PC-9 (cell line): Measurements from ENCODE around the gene CAMK2N1. TPM values are rescaled to one million over a fixed set of nuclear protein-coding genes. Genes with fewer than 3 reads are reported as not detected.

Source experiments
- BruUV-seq: library from RNA; stranded (reverse); fragments of 400-500 nt; replicated peaks from 2 replicates; lab custom pipeline; 2021; lab: Mats Ljungman, UMichigan
- CTCF ChIA-PET: fragments of 300-600 bp; sonication (Branson Sonifier 250); formaldehyde crosslinking; loops from one replicate; lab custom pipeline; 2022; ENCODE audit warnings: antibody characterized with exemption; lab: Charles Lee
- POLR2A ChIA-PET: fragments of 300-600 bp; sonication (Branson Sonifier 250); formaldehyde crosslinking; loops from one replicate; lab custom pipeline; 2022; ENCODE audit warnings: antibody characterized with exemption; ENCODE audit not compliant: unreplicated experiment; lab: Charles Lee
- DNase-seq, 2 experiments: peaks; one replicate each; pipeline versions ENCODE4 v3.0.0 to v3.0.0-alpha.2; 2015 to 2022; ENCODE audit warnings: mixed read lengths in 1 of 2
- H2AFZ ChIP-seq: fragments of 200-600 bp; sonication (generic); 2 replicates; pipeline ENCODE4 v1.8.1; 2017; ENCODE audit warnings: antibody characterized with exemption
- H3F3A ChIP-seq: fragments of 200-600 bp; sonication (generic); 2 replicates; pipeline ENCODE4 v1.8.1; 2017; ENCODE audit warnings: antibody characterized with exemption, mild to moderate bottlenecking, low read depth; ENCODE audit not compliant: insufficient read depth
- H3K27ac ChIP-seq: fragments of 200-600 bp; sonication (generic); 2 replicates; pipeline ENCODE4 v1.6.1; 2016; ENCODE audit warnings: mixed run types
- H3K27me3 ChIP-seq: fragments of 200-600 bp; sonication (generic); 2 replicates; pipeline ENCODE4 v1.6.1; 2016; ENCODE audit warnings: low read depth, mixed run types; ENCODE audit not compliant: insufficient read depth
- H3K36me3 ChIP-seq: fragments of 200-600 bp; sonication (generic); 2 replicates; pipeline ENCODE4 v1.6.1; 2016; ENCODE audit warnings: low read depth, mixed run types
- H3K4me1 ChIP-seq: fragments of 200-600 bp; sonication (generic); replicated peaks from 2 replicates; pipeline ENCODE4 v1.6.1; 2016; ENCODE audit warnings: mixed run types; ENCODE audit not compliant: insufficient read depth
- H3K4me2 ChIP-seq: fragments of 200-600 bp; sonication (generic); 2 replicates; pipeline ENCODE4 v1.6.1; 2017; ENCODE audit warnings: mixed run types
- H3K4me3 ChIP-seq: fragments of 200-600 bp; sonication (generic); 2 replicates; pipeline ENCODE4 v1.6.1; 2016; ENCODE audit warnings: mixed run types
- H3K79me2 ChIP-seq: fragments of 200-600 bp; sonication (generic); 2 replicates; pipeline ENCODE4 v1.6.1; 2017; ENCODE audit warnings: low read depth, mixed run types
- H3K9me2 ChIP-seq: fragments of 200-600 bp; sonication (generic); 2 replicates; pipeline ENCODE4 v1.8.1; 2017; ENCODE audit warnings: mild to moderate bottlenecking; ENCODE audit not compliant: insufficient read depth
- H3K9me3 ChIP-seq: fragments of 200-600 bp; sonication (generic); 2 replicates; pipeline ENCODE4 v1.8.1; 2016; ENCODE audit warnings: low read depth; ENCODE audit not compliant: insufficient read depth
- H4K20me1 ChIP-seq: fragments of 200-600 bp; sonication (generic); 2 replicates; pipeline ENCODE4 v1.8.1; 2017; ENCODE audit not compliant: insufficient read depth
- CTCF ChIP-seq: fragments of 200-600 bp; sonication (generic); conservative IDR thresholded peaks from 2 replicates; pipeline ENCODE4 v1.6.1; 2017; ENCODE audit warnings: mixed run types, antibody characterized with exemption, mild to moderate bottlenecking, moderate library complexity
- EZH2 ChIP-seq: fragments of 200-600 bp; sonication (generic); IDR thresholded peaks from 2 replicates; pipeline ENCODE4 v1.8.0; 2017; ENCODE audit warnings: antibody characterized with exemption, low read depth
- intact Hi-C: fragments of 100-400 bp; cut with micrococcal nuclease; formaldehyde crosslinking; loops from one replicate; pipeline ENCODE4 v1.10.0; 2022; ENCODE audit not compliant: unreplicated experiment
- total RNA-seq: library from RNA; stranded (reverse); gene quantifications from 2 replicates; pipeline ENCODE4 v1.2.3, GENCODE V29; 2021

Gene CAMK2N1
- total RNA-seq, 1 experiment from 2014 or later: 34.9 TPM

- POLR2A ChIA-PET: no interaction called here
- intact Hi-C loops: no loop called here
- H4K20me1 ChIP-seq: no peaks in the 10 kb centered on the region
- no peak overlapping the region for H3K27ac ChIP-seq
- no peaks in the 10 kb centered on the region for H3K79me2 ChIP-seq
- H3K9me2 ChIP-seq: no peaks in the 10 kb centered on the region
- no peaks in the 10 kb centered on the region for H3K27me3 ChIP-seq
- H3K9me3 ChIP-seq: no peaks in the 10 kb centered on the region
- no peak overlapping the region for H3K4me3 ChIP-seq
- no peaks in the 10 kb centered on the region for H3K4me1 ChIP-seq
- BruUV-seq: no TSS peak
- CTCF ChIA-PET: interaction anchor here (0.5 kb wide), 1 partner anchor 38 kb away, joined by 5 read pairs; no protein-coding TSS in a partner anchor
- H3K4me2 ChIP-seq: no peak overlapping the region
- no peak for TF ChIP-seq CTCF
- TF ChIP-seq EZH2: no peak
- H3F3A ChIP-seq: no peaks in the 10 kb centered on the region
- no peaks in the 10 kb centered on the region for H3K36me3 ChIP-seq
- no peak for DNase-seq
- H2AFZ ChIP-seq: no peak overlapping the region
These were observed 42.1 kb downstream of the CAMK2N1 start for GRCh38 chr1:20443703-20444586.

GRCh38 chr1:20442920-20443625 lies 42.9 kb downstream of the CAMK2N1 start:
- DNase-seq: no peak
- no peaks in the 10 kb centered on the region for H3K9me3 ChIP-seq
- no peaks in the 10 kb centered on the region for H3K79me2 ChIP-seq
- no peak overlapping the region for H3K4me3 ChIP-seq
- no peaks in the 10 kb centered on the region for H3K9me2 ChIP-seq
- CTCF ChIA-PET: interaction anchor here (0.5 kb wide), 1 partner anchor 38 kb away, joined by 5 read pairs; no protein-coding TSS in a partner anchor
- H2AFZ ChIP-seq: no peak overlapping the region
- H3K36me3 ChIP-seq: no peaks in the 10 kb centered on the region
- no peaks in the 10 kb centered on the region for H4K20me1 ChIP-seq
- H3K4me2 ChIP-seq: no peak overlapping the region
- H3K4me1 ChIP-seq: no peaks in the 10 kb centered on the region
- TF ChIP-seq CTCF (no peak), EZH2 (no peak)
- intact Hi-C loops: no loop called here
- no peak overlapping the region for H3K27ac ChIP-seq
- BruUV-seq: no TSS peak
- POLR2A ChIA-PET: no interaction called here
- H3K27me3 ChIP-seq: no peaks in the 10 kb centered on the region
- H3F3A ChIP-seq: no peaks in the 10 kb centered on the region

- peak overlapping the region; percentile 65 for H3K4me2 ChIP-seq
- no peaks in the 10 kb centered on the region; the same call in 1 of the 2 replicates for H3K4me1 ChIP-seq
- ChIA-PET POLR2A (interaction anchor here (0.6 to 0.8 kb wide), 4 partner anchors 14 to 709 kb away, joined by 3 to 7 read pairs (median 4); no protein-coding TSS in a partner anchor), CTCF (no interaction called here)
- H3K27me3 ChIP-seq: no peaks in the 10 kb centered on the region
- intact Hi-C loops: no loop called here
- no peaks in the 10 kb centered on the region for H4K20me1 ChIP-seq
- H3K9me3 ChIP-seq: no peaks in the 10 kb centered on the region
- no TSS peak for BruUV-seq
- no peak overlapping the region for H3K27ac ChIP-seq
- no peak overlapping the region for H3K4me3 ChIP-seq
- H2AFZ ChIP-seq: no peak overlapping the region
- H3K9me2 ChIP-seq: no peaks in the 10 kb centered on the region
- H3K36me3 ChIP-seq: no peaks in the 10 kb centered on the region
- no peaks in the 10 kb centered on the region for H3K79me2 ChIP-seq
- H3F3A ChIP-seq: no peaks in the 10 kb centered on the region
- TF ChIP-seq EZH2 (no peak), CTCF (no peak)
- DNase-seq: peak; percentile 40 to 46
These were observed 45.2 kb downstream of the CAMK2N1 start for GRCh38 chr1:20440785-20441200.
